22Rv1 (cell line): ENCODE results near the gene ZSCAN16.
A peak's percentile ranks its signal among the peaks of the same experiment; 100 is the strongest.
"Not testable (repeated sequence)": the region's sequence is repeated elsewhere in the genome, so short reads cannot be mapped to it uniquely, and the experiment has no call there.

Source experiments
- H3K27ac ChIP-seq: fragments of 450-650 bp; 2 replicates; pipeline ENCODE4 v1.5.1; 2017
- ZFX ChIP-seq: fragments of 450-650 bp; IDR thresholded peaks from 2 replicates; pipeline ENCODE4 v1.6.1; 2017; ENCODE audit warnings: antibody characterized with exemption, borderline replicate concordance
- TF ChIP-seq, protein P1 (sequence below): fragments of 450-650 bp; IDR thresholded peaks from 2 replicates; pipeline ENCODE4 v1.5.1; 2017; ENCODE audit warnings: mild to moderate bottlenecking

The ZSCAN16 gene

DNA sequence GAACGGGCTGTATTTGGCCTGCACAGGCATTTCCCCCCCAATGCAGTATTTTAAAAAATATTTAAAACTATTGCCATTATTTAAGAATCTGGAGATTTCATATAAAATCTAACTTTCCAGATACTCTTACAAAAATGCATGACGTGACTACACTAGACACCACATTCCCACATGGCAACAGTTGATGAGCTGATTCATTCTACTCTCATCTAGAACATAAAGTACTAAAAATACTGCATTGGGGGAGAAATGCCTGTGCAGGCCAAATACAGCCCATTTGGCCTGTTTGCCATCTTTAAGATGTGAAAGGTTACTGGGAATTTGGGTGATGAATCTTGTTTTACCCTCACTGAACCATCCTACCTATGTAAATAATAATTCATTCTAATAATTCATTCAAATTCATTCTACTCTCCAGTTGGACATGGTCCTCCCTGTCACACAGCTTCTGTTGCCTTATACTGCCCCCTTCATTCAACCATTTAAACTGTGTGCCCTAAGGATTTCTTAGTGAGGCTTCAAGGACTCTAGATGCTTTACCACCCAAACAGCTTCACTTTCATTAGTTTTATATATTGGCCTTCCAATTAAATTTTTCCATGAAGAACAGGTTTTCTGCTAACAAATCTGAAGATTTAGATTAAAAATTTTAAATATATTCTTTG is 6.9 kb upstream of the ZSCAN16 start:
- H3K27ac ChIP-seq, result no peak overlapping the region
- no peak for TF ChIP-seq ZFX
- TF ChIP-seq, protein P1, sequence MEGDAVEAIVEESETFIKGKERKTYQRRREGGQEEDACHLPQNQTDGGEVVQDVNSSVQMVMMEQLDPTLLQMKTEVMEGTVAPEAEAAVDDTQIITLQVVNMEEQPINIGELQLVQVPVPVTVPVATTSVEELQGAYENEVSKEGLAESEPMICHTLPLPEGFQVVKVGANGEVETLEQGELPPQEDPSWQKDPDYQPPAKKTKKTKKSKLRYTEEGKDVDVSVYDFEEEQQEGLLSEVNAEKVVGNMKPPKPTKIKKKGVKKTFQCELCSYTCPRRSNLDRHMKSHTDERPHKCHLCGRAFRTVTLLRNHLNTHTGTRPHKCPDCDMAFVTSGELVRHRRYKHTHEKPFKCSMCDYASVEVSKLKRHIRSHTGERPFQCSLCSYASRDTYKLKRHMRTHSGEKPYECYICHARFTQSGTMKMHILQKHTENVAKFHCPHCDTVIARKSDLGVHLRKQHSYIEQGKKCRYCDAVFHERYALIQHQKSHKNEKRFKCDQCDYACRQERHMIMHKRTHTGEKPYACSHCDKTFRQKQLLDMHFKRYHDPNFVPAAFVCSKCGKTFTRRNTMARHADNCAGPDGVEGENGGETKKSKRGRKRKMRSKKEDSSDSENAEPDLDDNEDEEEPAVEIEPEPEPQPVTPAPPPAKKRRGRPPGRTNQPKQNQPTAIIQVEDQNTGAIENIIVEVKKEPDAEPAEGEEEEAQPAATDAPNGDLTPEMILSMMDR, result no peak

DNA sequence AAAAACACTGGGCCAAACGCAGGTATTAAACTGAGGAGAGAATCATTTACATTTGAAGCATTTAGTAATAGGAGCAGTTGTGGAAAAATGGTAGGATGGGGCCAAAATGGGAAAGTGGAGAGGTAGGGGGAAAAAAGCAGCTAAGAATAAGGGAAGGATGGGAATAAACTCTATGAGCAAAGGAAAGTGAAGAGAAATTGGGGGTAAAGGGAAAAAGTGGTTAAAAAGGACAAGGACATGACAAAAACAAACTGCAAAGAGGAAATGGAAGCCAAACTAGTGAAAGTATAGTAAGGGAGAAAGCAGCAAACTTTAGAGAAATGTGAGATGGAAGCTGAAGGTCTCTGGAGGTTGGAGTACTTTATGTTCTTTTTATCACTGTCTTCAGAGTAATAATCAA is 6.2 kb upstream of the ZSCAN16 start:
- TF ChIP-seq ZFX, result no peak
- TF ChIP-seq, protein P1, result no peak
- H3K27ac ChIP-seq, result no peak overlapping the region

DNA sequence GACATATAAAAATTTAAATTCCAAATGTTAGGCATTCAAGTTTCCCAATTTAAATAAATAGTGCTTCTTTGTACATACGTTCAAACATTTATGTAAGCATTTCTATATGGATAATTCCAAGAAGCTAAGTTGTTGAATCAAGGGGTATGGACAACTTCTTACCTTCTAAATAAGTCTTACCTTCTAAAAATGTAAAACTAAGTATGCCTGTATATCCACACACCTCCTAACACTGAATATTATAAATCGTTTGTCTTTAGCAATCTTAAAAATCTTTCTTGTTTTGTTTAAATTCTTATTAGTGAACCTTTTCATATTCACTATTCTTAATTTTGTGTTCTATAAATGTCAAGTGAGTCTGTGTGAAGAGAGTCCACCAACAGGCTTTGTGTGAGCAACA is 2.5 kb upstream of the ZSCAN16 start:
- H3K27ac ChIP-seq, result no peak overlapping the region
- TF ChIP-seq, protein P1, result no peak
- no peak for TF ChIP-seq ZFX

DNA sequence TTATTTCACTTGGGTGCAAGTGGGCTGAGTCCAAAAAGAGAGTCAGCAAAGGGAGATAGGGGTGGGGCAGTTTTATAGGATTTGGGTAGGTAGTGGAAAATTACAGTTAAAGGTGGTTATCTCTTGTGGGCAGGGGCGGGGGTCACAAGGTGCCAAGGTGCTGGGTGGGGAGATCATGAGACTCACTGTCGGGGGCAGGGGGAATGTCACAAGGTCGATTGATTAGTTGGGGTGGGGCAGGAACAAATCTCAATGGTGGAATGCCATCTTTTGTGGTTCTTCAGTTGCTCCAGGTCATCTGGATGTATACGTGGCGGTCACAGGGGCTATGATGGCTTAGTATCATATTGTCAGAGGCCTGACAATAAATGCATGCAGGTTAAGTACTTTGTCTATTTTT is 2.1 kb upstream of the ZSCAN16 start:
- not testable (repeated sequence) for H3K27ac ChIP-seq

DNA sequence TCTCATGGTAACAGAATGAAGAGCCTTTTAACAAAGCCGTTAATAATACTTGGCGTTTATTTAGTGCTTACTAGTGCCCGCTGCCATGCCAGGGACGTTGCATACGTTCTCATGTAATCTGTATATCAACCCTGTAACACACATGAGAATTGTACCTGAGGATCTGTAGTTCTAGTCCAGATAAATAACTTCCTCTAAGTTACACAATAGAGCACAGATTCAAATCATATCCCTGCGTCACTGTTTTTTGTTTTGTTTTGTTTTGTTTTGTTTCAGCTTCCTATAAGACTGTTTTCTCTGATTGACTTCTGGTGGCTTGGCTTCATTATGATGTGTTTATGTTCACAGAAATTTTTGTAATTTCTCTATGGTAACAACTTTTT is 553 bp downstream of the ZSCAN16 start:
- peak overlapping the region; percentile 55 for H3K27ac ChIP-seq

DNA sequence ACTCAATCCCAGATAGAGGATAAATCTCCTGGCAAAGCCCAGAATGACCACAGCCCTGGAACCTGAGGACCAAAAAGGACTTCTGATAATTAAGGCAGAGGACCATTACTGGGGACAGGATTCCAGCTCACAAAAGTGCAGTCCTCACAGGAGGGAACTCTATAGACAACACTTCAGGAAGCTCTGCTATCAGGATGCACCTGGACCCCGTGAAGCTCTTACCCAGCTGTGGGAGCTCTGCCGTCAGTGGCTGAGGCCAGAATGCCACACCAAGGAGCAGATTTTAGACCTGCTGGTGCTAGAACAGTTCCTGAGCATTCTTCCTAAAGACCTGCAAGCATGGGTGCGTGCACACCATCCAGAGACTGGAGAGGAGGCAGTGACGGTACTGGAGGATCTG is 992 bp downstream of the ZSCAN16 start:
- TF ChIP-seq ZFX, result no peak
- H3K27ac ChIP-seq, result no peak overlapping the region

More for the DNA sequence above, 553 bp downstream of the ZSCAN16 start:
- TF ChIP-seq, protein P1, result no peak
- no peak for TF ChIP-seq ZFX

DNA sequence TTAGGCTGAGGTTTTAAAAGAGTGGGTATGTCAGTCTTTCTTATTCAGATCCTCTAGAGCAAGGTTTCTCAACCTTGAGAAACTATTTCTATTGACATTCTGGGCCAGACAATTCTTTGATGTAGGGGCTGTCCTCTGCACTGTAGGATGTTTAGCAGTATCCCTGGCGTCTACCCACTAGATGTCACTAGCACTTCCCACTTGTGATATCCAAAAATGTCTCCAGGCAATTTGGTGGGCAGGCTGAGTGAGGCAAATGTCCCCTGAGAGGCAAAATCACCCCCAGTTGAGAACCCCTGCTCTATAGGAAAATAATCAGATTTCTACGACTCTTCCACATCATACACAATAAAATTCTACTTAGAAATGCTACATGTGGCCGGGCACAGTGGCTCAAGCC is 9.6 kb downstream of the ZSCAN16 start:
- TF ChIP-seq, protein P1, result peak; percentile 73
- no peak for TF ChIP-seq ZFX

DNA sequence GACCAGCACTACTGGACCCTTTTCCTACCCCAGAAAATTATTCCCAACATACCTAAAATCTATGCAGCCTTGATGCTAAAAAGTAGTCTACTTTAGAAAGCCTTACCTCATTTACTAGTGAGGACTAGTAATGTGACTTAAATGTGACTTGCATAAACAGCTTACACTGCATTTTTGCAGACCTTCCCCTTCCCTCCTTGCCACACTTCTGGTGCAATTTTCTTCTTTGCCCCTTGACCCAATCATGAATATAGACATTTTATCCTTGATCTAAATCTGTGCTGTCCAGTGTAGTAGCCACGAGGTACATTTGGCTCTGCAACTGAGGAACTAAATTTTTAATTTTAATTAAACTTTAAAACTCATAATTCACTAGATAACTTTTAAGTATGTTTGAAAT is 10.3 kb downstream of the ZSCAN16 start:
- TF ChIP-seq, protein P1, result no peak
- no peak overlapping the region for H3K27ac ChIP-seq

More for the DNA sequence above, 9.6 kb downstream of the ZSCAN16 start:
- no peak overlapping the region for H3K27ac ChIP-seq
